Upper lobe of left lung (tissue), 6 donors: Measurements from ENCODE around the gene PLXNA2. TPM values are rescaled to one million over a fixed set of nuclear protein-coding genes. Genes with fewer than 3 reads are reported as not detected.
A peak's percentile ranks its signal among the peaks of the same experiment; 100 is the strongest.

ENCODE experiments used
- ATAC-seq, 2 donors: fragments of 200-7000 bp; cut with Tn5 transposase; one replicate each; pipeline ENCODE4 v1.9.1; 2022; ENCODE audit warnings: mild to moderate bottlenecking in 2 of 2, moderate library complexity in 2 of 2; ENCODE audit not compliant: low FRiP score in 2 of 2
- DNase-seq, 2 donors: peaks; one replicate each; pipeline ENCODE4 v3.0.0-alpha.2; 2019 to 2020
- H3K27ac ChIP-seq, 4 donors: fragments of 200-600 bp; sonication (generic); one replicate each; pipeline ENCODE4 v1.5.1; 2016 to 2019
- H3K27me3 ChIP-seq, 4 donors: fragments of 200-600 bp; sonication (generic); one replicate each; pipeline ENCODE4 v1.5.1; 2017 to 2019
- H3K36me3 ChIP-seq, 4 donors: fragments of 200-600 bp; sonication (generic); one replicate each; pipeline ENCODE4 v1.5.1; 2016 to 2019
- H3K4me1 ChIP-seq, 4 donors: fragments of 200-600 bp; sonication (generic); one replicate each; pipeline ENCODE4 v1.5.1; 2018 to 2019
- H3K4me3 ChIP-seq, 4 donors: fragments of 200-600 bp; sonication (generic); one replicate each; pipeline ENCODE4 v1.5.1; 2017 to 2019; ENCODE audit warnings: mild to moderate bottlenecking in 2 of 4, moderate library complexity in 1 of 4
- H3K9me3 ChIP-seq, 4 donors: fragments of 200-600 bp; sonication (generic); one replicate each; pipeline ENCODE4 v1.5.1; 2018 to 2019
- EP300 ChIP-seq, 4 donors: sonication (generic); formaldehyde crosslinking; IDR thresholded peaks; one replicate each; pipeline ENCODE4 v1.5.1; 2017; ENCODE audit warnings: antibody characterized with exemption in 4 of 4, control low read depth in 2 of 4
- POLR2A ChIP-seq, 4 donors: fragments of 450-650 bp; IDR thresholded peaks; one replicate each; pipeline ENCODE4 v1.5.1; 2016 to 2017; ENCODE audit warnings: antibody characterized with exemption in 4 of 4, mild to moderate bottlenecking in 2 of 4
- POLR2AphosphoS5 ChIP-seq, 2 donors: sonication (generic); formaldehyde crosslinking; IDR thresholded peaks; one replicate each; pipeline ENCODE4 v1.5.1; 2017; ENCODE audit warnings: antibody characterized with exemption in 2 of 2
- WGBS, 2 donors: methylation state at CpG; one replicate each; pipeline ENCODE4 v1.1.5; 2017 to 2018; 5-methylcytosine and 5-hydroxymethylcytosine counted together
- total RNA-seq, 6 donors: library from RNA; depleted of rRNA in 4 of 6; stranded (reverse); fragments of >200 nt in 4 of 6; gene quantifications; one replicate each; pipeline versions ENCODE4 v1.1.0 to v1.2.1, GENCODE V29; 2016 to 2021
- TF ChIP-seq, protein P1 (sequence below), 6 experiments: fragments of 450-650 bp in 4 of 6; fragments of 200-600 bp in 2 of 6; sonication (generic) in 2 of 6; IDR thresholded peaks; one replicate each; pipeline ENCODE4 v1.5.1; 2016 to 2019; ENCODE audit warnings: antibody characterized with exemption in 6 of 6
- donor health status: DM: no; HTN: no; CAD: no; lungs with moderate emphysema.
- donor health status: DM: no; HTN: yes; CAD: no; lungs with severe emphysema.

Gene PLXNA2
- total RNA-seq, 6 donors from 2014 or later, result 77.5 to 150 (median 101) TPM

GRCh38 chr1:208038303-208038702, 205.9 kb downstream of the PLXNA2 start:
- 80 to 95% methylated on average over 10 to 14 of the region's 14 CpGs for WGBS, 2 donors
- H3K9me3 ChIP-seq, result no peaks in the 10 kb centered on the region
- H3K27ac ChIP-seq, result no peak overlapping the region
- H3K4me3 ChIP-seq, result no peak overlapping the region
- peaks cover 0 to 1% (median 0%) of the 10 kb centered on the region in 4 donors for H3K4me1 ChIP-seq
- peaks cover 23 to 100% (median 73%) of the 10 kb centered on the region in 4 donors for H3K36me3 ChIP-seq
- H3K27me3 ChIP-seq, result no peaks in the 10 kb centered on the region
- DNase-seq (peak in 1 of 2 donors; percentile 58), ATAC-seq (no peak)
- TF ChIP-seq POLR2AphosphoS5 (IDR thresholded peaks at IDR 0.05) (no peak), EP300 (IDR thresholded peaks at IDR 0.05) (no peak), POLR2A (IDR thresholded peaks at IDR 0.05) (no peak)
- TF ChIP-seq, protein P1, sequence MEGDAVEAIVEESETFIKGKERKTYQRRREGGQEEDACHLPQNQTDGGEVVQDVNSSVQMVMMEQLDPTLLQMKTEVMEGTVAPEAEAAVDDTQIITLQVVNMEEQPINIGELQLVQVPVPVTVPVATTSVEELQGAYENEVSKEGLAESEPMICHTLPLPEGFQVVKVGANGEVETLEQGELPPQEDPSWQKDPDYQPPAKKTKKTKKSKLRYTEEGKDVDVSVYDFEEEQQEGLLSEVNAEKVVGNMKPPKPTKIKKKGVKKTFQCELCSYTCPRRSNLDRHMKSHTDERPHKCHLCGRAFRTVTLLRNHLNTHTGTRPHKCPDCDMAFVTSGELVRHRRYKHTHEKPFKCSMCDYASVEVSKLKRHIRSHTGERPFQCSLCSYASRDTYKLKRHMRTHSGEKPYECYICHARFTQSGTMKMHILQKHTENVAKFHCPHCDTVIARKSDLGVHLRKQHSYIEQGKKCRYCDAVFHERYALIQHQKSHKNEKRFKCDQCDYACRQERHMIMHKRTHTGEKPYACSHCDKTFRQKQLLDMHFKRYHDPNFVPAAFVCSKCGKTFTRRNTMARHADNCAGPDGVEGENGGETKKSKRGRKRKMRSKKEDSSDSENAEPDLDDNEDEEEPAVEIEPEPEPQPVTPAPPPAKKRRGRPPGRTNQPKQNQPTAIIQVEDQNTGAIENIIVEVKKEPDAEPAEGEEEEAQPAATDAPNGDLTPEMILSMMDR (IDR thresholded peaks at IDR 0.05), result no peak

DNA sequence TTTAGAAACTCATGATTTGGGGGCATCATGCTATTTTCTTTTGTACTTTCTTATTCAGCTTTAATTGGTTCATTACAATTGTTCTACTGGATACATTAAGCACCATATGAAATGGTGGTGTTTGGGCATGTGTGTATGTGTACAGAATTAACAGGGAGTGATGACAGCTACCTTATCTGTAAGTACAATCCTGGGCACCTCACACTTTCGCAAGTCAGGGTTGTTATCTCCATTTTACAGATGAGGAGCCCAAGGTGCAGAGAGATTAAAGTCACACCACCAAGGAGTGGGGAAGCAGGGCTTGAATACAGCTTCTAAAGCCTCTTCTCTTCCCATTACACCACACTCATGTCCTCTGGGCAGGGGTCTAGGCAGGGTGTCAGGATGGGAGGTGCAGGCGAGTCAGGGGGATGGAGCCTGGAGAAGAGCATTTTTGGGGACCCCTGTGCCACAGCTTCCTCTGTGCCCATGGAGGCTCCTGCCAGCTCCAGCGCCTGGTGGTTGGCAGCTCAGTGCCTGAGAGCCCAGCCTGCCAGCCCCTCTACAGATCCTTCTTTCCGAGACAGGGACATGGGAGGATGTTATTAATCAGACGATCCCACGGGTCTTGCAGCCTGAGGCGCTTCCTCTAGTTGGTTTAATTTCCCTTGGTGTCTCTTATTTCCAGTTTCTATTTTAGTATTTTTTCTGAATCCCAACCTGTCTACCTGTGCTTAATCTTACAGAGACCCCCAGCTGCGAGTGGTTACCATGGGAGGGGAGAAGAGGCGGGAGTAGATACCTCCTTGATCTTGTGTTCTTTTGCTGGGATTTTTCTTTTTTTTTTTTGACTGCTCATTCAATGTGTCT, 207.0 kb downstream of the PLXNA2 start:
- DNase-seq (no peak), ATAC-seq (no peak)
- H3K27me3 ChIP-seq, result no peaks in the 10 kb centered on the region
- H3K9me3 ChIP-seq, result no peaks in the 10 kb centered on the region
- peaks cover 22 to 99% (median 72%) of the 10 kb centered on the region in 4 donors for H3K36me3 ChIP-seq
- TF ChIP-seq EP300 (IDR thresholded peaks at IDR 0.05) (no peak), POLR2AphosphoS5 (IDR thresholded peaks at IDR 0.05) (no peak), POLR2A (IDR thresholded peaks at IDR 0.05) (no peak)
- TF ChIP-seq, protein P1 (IDR thresholded peaks at IDR 0.05), result no peak
- no peaks in the 10 kb centered on the region for H3K4me1 ChIP-seq
- H3K27ac ChIP-seq, result no peak overlapping the region
- H3K4me3 ChIP-seq, result no peak overlapping the region
- 82 to 86% methylated on average over 9 of the region's 9 CpGs for WGBS, 2 donors

DNA sequence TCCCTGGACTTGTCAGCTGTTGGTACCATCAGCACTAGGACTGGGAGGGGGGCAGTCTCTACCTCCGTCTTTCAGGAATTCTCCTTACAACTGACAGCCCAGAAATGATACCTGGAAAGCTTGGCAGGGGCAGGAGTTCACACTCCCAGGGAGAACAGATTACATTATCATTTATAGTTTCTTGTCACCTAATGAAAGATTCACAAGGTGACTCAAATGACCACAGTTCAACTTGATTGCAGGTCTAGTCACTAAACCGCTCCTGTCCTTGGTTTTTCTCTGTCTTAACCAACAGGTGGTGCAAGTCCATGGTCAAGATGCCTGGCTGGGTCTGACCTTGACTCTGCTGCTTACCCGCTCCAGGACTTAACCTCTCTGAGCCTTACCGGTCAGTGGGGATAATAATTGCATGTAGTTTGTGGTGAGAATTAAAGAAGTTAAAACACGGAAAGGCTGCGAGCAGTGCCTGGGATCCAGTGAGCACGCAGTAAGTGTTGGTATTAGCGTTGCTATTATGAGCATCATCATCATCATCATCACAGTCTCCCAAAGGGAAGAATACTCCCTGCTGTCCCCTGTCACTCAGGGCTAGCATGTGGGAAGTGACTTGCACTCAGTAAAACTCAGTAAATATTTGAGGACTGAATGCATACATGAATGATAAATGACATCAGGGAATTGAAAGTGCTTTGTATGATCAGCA, 207.9 kb downstream of the PLXNA2 start:
- 79 to 87% methylated on average over 8 of the region's 8 CpGs for WGBS, 2 donors
- Histone ChIP-seq H3K27me3 (no peaks in the 10 kb centered on the region), H3K27ac (no peak overlapping the region), H3K4me1 (peaks cover 0 to under 1% (median 0%) of the 10 kb centered on the region in 4 donors), H3K36me3 (peaks cover 14 to 99% (median 70%) of the 10 kb centered on the region in 4 donors), H3K9me3 (no peaks in the 10 kb centered on the region), H3K4me3 (no peak overlapping the region)
- TF ChIP-seq POLR2AphosphoS5 (IDR thresholded peaks at IDR 0.05) (no peak), POLR2A (IDR thresholded peaks at IDR 0.05) (no peak), EP300 (IDR thresholded peaks at IDR 0.05) (no peak)
- TF ChIP-seq, protein P1 (IDR thresholded peaks at IDR 0.05), result no peak
- no peak for ATAC-seq
- DNase-seq, result no peak

GRCh38 chr1:208034135-208034534, 210.0 kb downstream of the PLXNA2 start:
- no peaks in the 10 kb centered on the region for H3K27me3 ChIP-seq
- ATAC-seq (no peak), DNase-seq (no peak)
- peaks cover 17 to 97% (median 69%) of the 10 kb centered on the region in 4 donors for H3K36me3 ChIP-seq
- H3K4me1 ChIP-seq, result peaks cover 0 to 19% (median 10%) of the 10 kb centered on the region in 4 donors
- no peak overlapping the region for H3K4me3 ChIP-seq
- 90 to 99% methylated on average over 8 of the region's 8 CpGs for WGBS, 2 donors
- TF ChIP-seq POLR2AphosphoS5 (IDR thresholded peaks at IDR 0.05) (no peak), EP300 (IDR thresholded peaks at IDR 0.05) (no peak), POLR2A (IDR thresholded peaks at IDR 0.05) (no peak)
- TF ChIP-seq, protein P1 (IDR thresholded peaks at IDR 0.05), result no peak
- H3K27ac ChIP-seq, result no peak overlapping the region
- H3K9me3 ChIP-seq, result no peaks in the 10 kb centered on the region
